Peyer's patch (tissue), 4 donors: ENCODE measurements around the gene INTS12.

Experiments used
- POLR2A ChIP-seq, 2 donors: fragments of 450-650 bp; IDR thresholded peaks; one replicate each; pipeline ENCODE4 v1.5.1; 2017; ENCODE audit warnings: antibody characterized with exemption in 2 of 2, mild to moderate bottlenecking in 2 of 2, moderate library complexity in 2 of 2
- TF ChIP-seq, protein P1 (sequence below), 6 experiments: fragments of 450-650 bp in 4 of 6; fragments of 200-600 bp in 2 of 6; sonication (generic) in 1 of 6; IDR thresholded peaks; one replicate each; pipeline ENCODE4 v1.5.1; 2017 to 2019; ENCODE audit warnings: antibody characterized with exemption in 6 of 6, mild to moderate bottlenecking in 3 of 6, moderate library complexity in 1 of 6

DNA sequence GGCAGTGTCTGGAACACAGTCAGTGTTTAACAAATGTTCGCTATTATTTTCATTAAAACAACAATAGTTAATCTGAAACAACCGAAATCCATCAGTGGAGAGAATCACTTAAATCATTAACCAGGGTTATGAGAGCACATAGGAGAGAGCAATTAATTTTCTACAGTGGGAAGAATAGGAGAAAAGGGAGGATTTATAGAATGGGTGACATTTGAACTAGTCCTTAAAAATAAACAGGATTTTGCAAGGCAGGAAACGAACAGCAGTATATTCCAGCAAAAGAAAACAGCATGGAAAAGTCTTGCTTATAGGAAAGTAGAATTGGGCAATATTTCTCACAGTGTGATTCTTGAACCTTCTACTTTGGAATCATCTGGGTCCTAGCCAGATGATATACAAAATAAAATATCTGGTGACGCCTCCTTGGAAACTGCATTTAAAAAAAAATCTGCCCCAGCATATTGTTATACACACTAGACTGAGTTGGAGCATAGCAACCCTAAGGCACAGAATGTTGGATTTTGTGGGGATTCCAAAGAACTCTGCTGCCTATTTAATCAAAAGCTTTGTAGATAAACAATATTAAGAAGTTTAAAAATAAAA is 56.1 kb downstream of the INTS12 start:
- TF ChIP-seq, protein P1, sequence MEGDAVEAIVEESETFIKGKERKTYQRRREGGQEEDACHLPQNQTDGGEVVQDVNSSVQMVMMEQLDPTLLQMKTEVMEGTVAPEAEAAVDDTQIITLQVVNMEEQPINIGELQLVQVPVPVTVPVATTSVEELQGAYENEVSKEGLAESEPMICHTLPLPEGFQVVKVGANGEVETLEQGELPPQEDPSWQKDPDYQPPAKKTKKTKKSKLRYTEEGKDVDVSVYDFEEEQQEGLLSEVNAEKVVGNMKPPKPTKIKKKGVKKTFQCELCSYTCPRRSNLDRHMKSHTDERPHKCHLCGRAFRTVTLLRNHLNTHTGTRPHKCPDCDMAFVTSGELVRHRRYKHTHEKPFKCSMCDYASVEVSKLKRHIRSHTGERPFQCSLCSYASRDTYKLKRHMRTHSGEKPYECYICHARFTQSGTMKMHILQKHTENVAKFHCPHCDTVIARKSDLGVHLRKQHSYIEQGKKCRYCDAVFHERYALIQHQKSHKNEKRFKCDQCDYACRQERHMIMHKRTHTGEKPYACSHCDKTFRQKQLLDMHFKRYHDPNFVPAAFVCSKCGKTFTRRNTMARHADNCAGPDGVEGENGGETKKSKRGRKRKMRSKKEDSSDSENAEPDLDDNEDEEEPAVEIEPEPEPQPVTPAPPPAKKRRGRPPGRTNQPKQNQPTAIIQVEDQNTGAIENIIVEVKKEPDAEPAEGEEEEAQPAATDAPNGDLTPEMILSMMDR (IDR thresholded peaks at IDR 0.05), result no peak
- no peak for TF ChIP-seq POLR2A (IDR thresholded peaks at IDR 0.05)
